GM18502 (cell line): ENCODE measurements around the gene EPC2.
A peak's percentile ranks its signal among the peaks of the same experiment; 100 is the strongest.

Source experiments
- ATAC-seq: cut with Tn5 transposase; IDR thresholded peaks from one replicate; pipeline ENCODE4 v1.9.1; 2021; ENCODE audit warnings: mild to moderate bottlenecking; ENCODE audit not compliant: unreplicated experiment, poor library complexity

The EPC2 gene

GRCh38 chr2:148643998-148644882, at the start of gene EPC2:
Gene EPC2, plus strand, starts transcription at chr2:148644751. Its CDS starts 267 bp downstream, at chr2:148645018.
- peak; percentile 64 for ATAC-seq

GRCh38 chr2:148596018-148596417, 48.5 kb upstream of the EPC2 start:
- ATAC-seq = no peak

- no peak for ATAC-seq
Measured at GRCh38 chr2:148599109-148599991, 45.2 kb upstream of the EPC2 start.

- no peak for ATAC-seq
Measured at GRCh38 chr2:148602885-148603561, 41.5 kb upstream of the EPC2 start.

- ATAC-seq = peak; percentile 99
Measured at GRCh38 chr2:148603562-148603920, 41.0 kb upstream of the EPC2 start.

GRCh38 chr2:148604927-148605326, 39.6 kb upstream of the EPC2 start:
- no peak for ATAC-seq

- no peak for ATAC-seq
Measured at GRCh38 chr2:148607566-148607965, 37.0 kb upstream of the EPC2 start.

GRCh38 chr2:148613231-148614013, 31.1 kb upstream of the EPC2 start:
- ATAC-seq = no peak

GRCh38 chr2:148614014-148614321, 30.6 kb upstream of the EPC2 start:
- no peak for ATAC-seq

- peak; percentile 95 for ATAC-seq
Measured at GRCh38 chr2:148614322-148615049, 30.1 kb upstream of the EPC2 start.

- ATAC-seq = no peak
Measured at GRCh38 chr2:148615381-148615841, 29.1 kb upstream of the EPC2 start.

GRCh38 chr2:148616662-148617061, 27.9 kb upstream of the EPC2 start:
- no peak for ATAC-seq

GRCh38 chr2:148617219-148617618, 27.3 kb upstream of the EPC2 start:
- ATAC-seq = no peak

- ATAC-seq = no peak
Measured at GRCh38 chr2:148619560-148620195, 24.9 kb upstream of the EPC2 start.

GRCh38 chr2:148622366-148622765, 22.2 kb upstream of the EPC2 start:
- no peak for ATAC-seq

- no peak for ATAC-seq
Measured at GRCh38 chr2:148623086-148623485, 21.5 kb upstream of the EPC2 start.

GRCh38 chr2:148627224-148627623, 17.3 kb upstream of the EPC2 start:
- ATAC-seq = no peak

- no peak for ATAC-seq
Measured at GRCh38 chr2:148634749-148635148, 9.8 kb upstream of the EPC2 start.

GRCh38 chr2:148638543-148638942, 6.0 kb upstream of the EPC2 start:
- ATAC-seq = no peak
